B cell (primary cell): Measurements from ENCODE around the gene SLC2A5. TPM values are rescaled to one million over a fixed set of nuclear protein-coding genes. Genes with fewer than 3 reads are reported as not detected.
A peak's percentile ranks its signal among the peaks of the same experiment; 100 is the strongest.

Source experiments
- ATAC-seq: fragments of 200-7000 bp; cut with Tn5 transposase; one replicate; pipeline ENCODE4 v1.10.0; 2021; ENCODE audit warnings: low read depth, mild to moderate bottlenecking, moderate number of reproducible peaks, moderate library complexity
- CTCF ChIA-PET: fragments of 350-600 bp; sonication (Branson Sonifier 250); formaldehyde crosslinking; loops from one replicate; lab custom pipeline; 2021; ENCODE audit warnings: antibody characterized with exemption, inconsistent platforms; lab: Charles Lee
- POLR2A ChIA-PET: fragments of 350-600 bp; sonication (Branson Sonifier 250); formaldehyde crosslinking; loops from one replicate; lab custom pipeline; 2021; ENCODE audit warnings: antibody characterized with exemption; lab: Charles Lee
- DNase-seq: peaks from one replicate; pipeline ENCODE4 v3.0.0; 2013
- H2AFZ ChIP-seq: 2 replicates; pipeline ENCODE4 v1.6.1; 2012; ENCODE audit warnings: mild to moderate bottlenecking, low read depth, low read length; ENCODE audit not compliant: insufficient read depth, poor library complexity, severe bottlenecking
- H3K27ac ChIP-seq, 2 donors: 1 replicate in 1 of 2; 2 replicates in 1 of 2; pipeline ENCODE4 v1.5.1; 2012 to 2013; ENCODE audit warnings: low read length in 2 of 2, mild to moderate bottlenecking in 2 of 2, moderate library complexity in 1 of 2
- H3K27me3 ChIP-seq, 4 experiments: fragments of 200-600 bp in 1 of 4; sonication (generic) in 1 of 4; replicated peaks in 1 of 4; 1 replicate in 2 of 4; 2 replicates in 2 of 4; pipeline versions ENCODE4 v1.6.1 to v1.7.0; 2013 to 2016; ENCODE audit warnings: low read length in 3 of 4, mild to moderate bottlenecking in 2 of 4, mixed read lengths in 1 of 4, moderate library complexity in 1 of 4; ENCODE audit not compliant: insufficient read depth in 4 of 4, control insufficient read depth in 3 of 4; ENCODE audit errors: control extremely low read depth in 1 of 4
- H3K36me3 ChIP-seq, 2 experiments: replicated peaks in 1 of 2; 1 replicate in 1 of 2; 2 replicates in 1 of 2; pipeline versions ENCODE4 v1.6.1 to v1.7.1; 2013; ENCODE audit warnings: low read length in 1 of 2; ENCODE audit not compliant: insufficient read depth in 2 of 2, control insufficient read depth in 1 of 2; ENCODE audit errors: control extremely low read depth in 1 of 2, extremely low read depth in 1 of 2
- H3K4me1 ChIP-seq, 2 donors: fragments of 200-600 bp in 1 of 2; sonication (generic) in 1 of 2; 1 replicate in 1 of 2; 2 replicates in 1 of 2; pipeline versions ENCODE4 v1.5.1 to v1.6.1; 2013 to 2017; ENCODE audit warnings: low read length in 2 of 2; ENCODE audit not compliant: control insufficient read depth in 2 of 2, insufficient read depth in 2 of 2
- H3K4me2 ChIP-seq: replicated peaks from 2 replicates; pipeline ENCODE3; 2012; ENCODE audit warnings: mild to moderate bottlenecking, low read depth, low read length; ENCODE audit not compliant: poor library complexity, severe bottlenecking
- H3K4me3 ChIP-seq, 5 experiments: fragments of 200-600 bp in 1 of 5; sonication (generic) in 1 of 5; 1 replicate in 3 of 5; 2 replicates in 2 of 5; pipeline versions ENCODE4 v1.5.1 to v1.7.0; 2011 to 2016; ENCODE audit warnings: low read length in 4 of 5, mild to moderate bottlenecking in 4 of 5, low read depth in 2 of 5, control low read depth in 1 of 5, moderate library complexity in 1 of 5; ENCODE audit not compliant: insufficient read depth in 1 of 5; ENCODE audit errors: control extremely low read depth in 1 of 5, extremely low read depth in 1 of 5
- H3K79me2 ChIP-seq: fragments of 200-600 bp; sonication (generic); one replicate; pipeline ENCODE4 v1.6.0; 2016; ENCODE audit warnings: low read length; ENCODE audit not compliant: control insufficient read depth, insufficient read depth
- H3K9ac ChIP-seq: fragments of 200-600 bp; sonication (generic); 2 replicates; pipeline ENCODE4 v1.6.1; 2017; ENCODE audit warnings: mild to moderate bottlenecking, low read length, moderate library complexity
- H3K9me3 ChIP-seq, 3 donors: one replicate each; pipeline versions ENCODE4 v1.6.1 to v1.7.1; 2013; ENCODE audit warnings: low read length in 2 of 3; ENCODE audit not compliant: control insufficient read depth in 2 of 3, insufficient read depth in 1 of 3; ENCODE audit errors: control extremely low read depth in 1 of 3
- H4K20me1 ChIP-seq: 2 replicates; pipeline ENCODE4 v1.6.0; 2012; ENCODE audit warnings: mild to moderate bottlenecking, low read length; ENCODE audit not compliant: insufficient read depth, control insufficient read depth, poor library complexity, severe bottlenecking
- H3K27ac Mint-ChIP-seq: one replicate; pipeline ENCODE4 v1.8.0; 2021; ENCODE audit warnings: mixed read lengths
- H3K27me3 Mint-ChIP-seq: one replicate; pipeline ENCODE4 v1.8.0; 2021; ENCODE audit warnings: mixed read lengths
- H3K4me1 Mint-ChIP-seq: one replicate; pipeline ENCODE4 v1.8.0; 2021; ENCODE audit warnings: mixed read lengths
- H3K4me3 Mint-ChIP-seq: one replicate; pipeline ENCODE4 v1.8.0; 2021; ENCODE audit warnings: mixed read lengths
- H3K9me3 Mint-ChIP-seq: one replicate; pipeline ENCODE4 v1.8.0; 2022; ENCODE audit warnings: mixed read lengths; ENCODE audit not compliant: insufficient read depth
- EZH2 ChIP-seq: IDR thresholded peaks from 2 replicates; pipeline ENCODE4 v1.6.1; 2012; ENCODE audit warnings: borderline replicate concordance, low read depth, mild to moderate bottlenecking, moderate library complexity, low read length; ENCODE audit not compliant: insufficient read depth, poor library complexity, severe bottlenecking
- WGBS: methylation state at CpG from one replicate; pipeline ENCODE4 v1.1.5; 2013; ENCODE audit warnings: missing lambda C conversion rate; ENCODE audit not compliant: insufficient coverage; 5-methylcytosine and 5-hydroxymethylcytosine counted together
- intact Hi-C: fragments of 100-400 bp; cut with micrococcal nuclease; formaldehyde crosslinking; loops from one replicate; pipeline ENCODE4 v1.10.0; 2022
- polyA plus RNA-seq: library from polyadenylated mRNA; depleted of rRNA; stranded (reverse); fragments of >200 nt; gene quantifications from 2 replicates; pipeline ENCODE4 v1.2.3, GENCODE V29; 2012
- total RNA-seq, 2 donors: library from RNA; stranded (reverse); fragments of 120-200 nt in 1 of 2; gene quantifications; 1 replicate in 1 of 2; 2 replicates in 1 of 2; pipeline versions ENCODE4 v1.2.3 to v1.2.4, GENCODE V29; 2013 to 2022
- TF ChIP-seq, protein P1 (sequence below): fragments of 200-600 bp; IDR thresholded peaks from one replicate; pipeline ENCODE4 v1.8.0; 2022; ENCODE audit warnings: antibody characterized with exemption, mild to moderate bottlenecking

The SLC2A5 gene
- total and polyA plus RNA-seq, 2 donors (not counting 1 experiment from before 2014, with no cell fraction given) = 16.7 to 29.5 TPM

DNA sequence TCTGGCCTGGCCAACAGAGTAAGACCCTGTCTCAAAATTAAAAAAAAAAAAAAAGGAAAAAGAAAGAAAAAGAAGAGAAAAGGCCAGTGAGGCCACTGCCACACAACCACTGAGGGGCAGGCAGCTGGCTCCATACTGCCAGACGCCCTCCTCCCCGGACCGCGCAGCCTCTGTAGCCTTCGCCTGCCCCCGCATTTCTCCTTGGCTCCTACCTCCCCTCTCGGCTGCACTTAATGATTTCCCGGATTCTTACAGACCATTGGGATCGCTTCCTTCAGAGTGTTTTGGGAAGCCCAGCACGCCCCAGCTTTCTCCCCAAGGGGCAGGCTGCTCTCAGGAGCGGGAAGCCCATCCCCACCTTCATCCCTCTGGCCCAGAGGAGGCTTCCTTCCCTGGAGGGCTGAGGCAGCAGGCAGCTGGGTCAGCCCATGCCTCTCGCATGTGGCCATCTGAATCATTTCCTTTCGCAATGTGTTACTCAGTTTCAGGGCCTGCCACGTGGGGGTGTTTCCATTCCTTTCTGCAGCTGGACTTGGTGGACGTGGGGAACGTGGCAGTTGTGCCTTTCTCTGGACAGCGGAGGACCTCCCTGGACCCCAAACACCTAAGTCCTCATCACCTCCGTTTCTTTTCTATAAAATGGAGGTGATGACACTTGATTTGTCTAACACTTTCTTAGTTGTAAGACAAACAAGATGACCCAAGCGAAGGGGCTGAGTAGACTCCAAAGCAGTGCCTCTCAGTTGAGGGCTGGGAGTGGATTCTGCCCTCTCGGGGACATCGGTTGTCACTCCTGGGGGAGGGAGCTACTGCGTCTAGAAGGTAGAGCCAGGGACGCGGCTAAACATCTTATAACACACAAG, 2.3 kb downstream of the SLC2A5 start:
- peaks cover 66% of the 10 kb centered on the region for H3K4me1 Mint-ChIP-seq
- no peaks in the 10 kb centered on the region for H3K9me3 ChIP-seq
- H3K9ac ChIP-seq = no peak overlapping the region
- H3K27me3 Mint-ChIP-seq = no peaks in the 10 kb centered on the region
- DNase-seq (no peak), ATAC-seq (no peak)
- H3K27me3 ChIP-seq = no peaks in the 10 kb centered on the region
- no peak for TF ChIP-seq EZH2
- TF ChIP-seq, protein P1, sequence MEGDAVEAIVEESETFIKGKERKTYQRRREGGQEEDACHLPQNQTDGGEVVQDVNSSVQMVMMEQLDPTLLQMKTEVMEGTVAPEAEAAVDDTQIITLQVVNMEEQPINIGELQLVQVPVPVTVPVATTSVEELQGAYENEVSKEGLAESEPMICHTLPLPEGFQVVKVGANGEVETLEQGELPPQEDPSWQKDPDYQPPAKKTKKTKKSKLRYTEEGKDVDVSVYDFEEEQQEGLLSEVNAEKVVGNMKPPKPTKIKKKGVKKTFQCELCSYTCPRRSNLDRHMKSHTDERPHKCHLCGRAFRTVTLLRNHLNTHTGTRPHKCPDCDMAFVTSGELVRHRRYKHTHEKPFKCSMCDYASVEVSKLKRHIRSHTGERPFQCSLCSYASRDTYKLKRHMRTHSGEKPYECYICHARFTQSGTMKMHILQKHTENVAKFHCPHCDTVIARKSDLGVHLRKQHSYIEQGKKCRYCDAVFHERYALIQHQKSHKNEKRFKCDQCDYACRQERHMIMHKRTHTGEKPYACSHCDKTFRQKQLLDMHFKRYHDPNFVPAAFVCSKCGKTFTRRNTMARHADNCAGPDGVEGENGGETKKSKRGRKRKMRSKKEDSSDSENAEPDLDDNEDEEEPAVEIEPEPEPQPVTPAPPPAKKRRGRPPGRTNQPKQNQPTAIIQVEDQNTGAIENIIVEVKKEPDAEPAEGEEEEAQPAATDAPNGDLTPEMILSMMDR = no peak
- ChIA-PET POLR2A (interaction anchor here (0.6 to 0.7 kb wide), 3 partner anchors 46 to 684 kb away, joined by 3 to 4 read pairs (median 3); no protein-coding TSS in a partner anchor), CTCF (interaction anchor here (0.6 kb wide), 1 partner anchor 30 kb away, joined by 3 read pairs; no protein-coding TSS in a partner anchor)
- H3K36me3 ChIP-seq = no peaks in the 10 kb centered on the region
- peaks cover 39 to 56% of the 10 kb centered on the region in 2 donors for H3K4me1 ChIP-seq
- H3K4me3 ChIP-seq = no peak overlapping the region
- peaks cover 42% of the 10 kb centered on the region for H3K79me2 ChIP-seq
- no peak overlapping the region for H2AFZ ChIP-seq
- no peaks in the 10 kb centered on the region for H3K9me3 Mint-ChIP-seq
- no peak overlapping the region for H3K4me2 ChIP-seq
- peak overlapping the region; percentile 59 for H3K27ac Mint-ChIP-seq
- H3K27ac ChIP-seq = no peak overlapping the region
- H3K4me3 Mint-ChIP-seq = peak overlapping the region; percentile 66
- no peaks in the 10 kb centered on the region for H4K20me1 ChIP-seq
- intact Hi-C loops = no loop called here
- 85% methylated on average over 16 of the region's 24 CpGs for WGBS
